ENCODE results near the gene CREM.

Gene CREM

DNA sequence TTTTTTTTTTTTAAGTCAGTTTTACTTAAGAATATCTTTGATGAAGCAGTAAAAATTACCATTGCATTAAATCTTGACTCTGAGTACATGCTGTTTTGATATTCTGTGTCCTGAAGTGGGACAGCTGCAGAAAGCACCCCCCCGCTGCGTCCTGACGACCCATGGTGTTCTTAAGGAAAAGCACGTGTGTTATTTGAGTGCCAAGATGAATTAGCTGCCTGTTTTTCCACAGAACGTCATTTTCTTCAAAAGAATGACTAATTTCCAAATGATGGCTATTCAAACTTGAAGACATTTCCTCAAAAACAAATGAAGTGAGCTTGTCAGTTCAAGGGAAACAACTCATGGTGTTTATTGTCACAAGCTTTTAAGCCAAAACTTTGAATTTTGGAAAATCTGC is 45.9 kb downstream of the CREM start:
- H3K4me3 ChIP-seq (replicated peaks; ENCODE audit: low read depth, low read length) = no peak overlapping the region
- no peak for DNase-seq (ENCODE audit: extremely low read depth, insufficient read length)

DNA sequence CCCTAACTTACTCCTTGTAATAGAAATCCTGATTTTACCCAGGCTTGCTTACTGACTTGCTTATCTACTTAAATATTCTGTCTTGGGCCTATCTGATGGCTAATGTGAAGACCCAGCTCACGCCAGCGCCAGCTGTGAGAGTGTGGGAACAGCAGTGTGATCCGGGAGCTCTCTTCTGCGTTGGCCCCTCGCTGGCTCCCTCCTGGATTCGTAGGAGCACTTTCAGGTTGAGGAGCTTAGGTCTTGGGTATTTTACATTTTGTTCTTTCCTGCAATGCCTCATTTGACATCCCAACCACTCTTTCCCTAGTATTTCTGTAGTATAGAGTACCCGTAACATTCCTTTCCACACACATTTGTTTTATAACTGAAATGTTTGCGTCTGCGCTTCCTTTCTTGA is 51.7 kb downstream of the CREM start:
- TF ChIP-seq, protein P1, sequence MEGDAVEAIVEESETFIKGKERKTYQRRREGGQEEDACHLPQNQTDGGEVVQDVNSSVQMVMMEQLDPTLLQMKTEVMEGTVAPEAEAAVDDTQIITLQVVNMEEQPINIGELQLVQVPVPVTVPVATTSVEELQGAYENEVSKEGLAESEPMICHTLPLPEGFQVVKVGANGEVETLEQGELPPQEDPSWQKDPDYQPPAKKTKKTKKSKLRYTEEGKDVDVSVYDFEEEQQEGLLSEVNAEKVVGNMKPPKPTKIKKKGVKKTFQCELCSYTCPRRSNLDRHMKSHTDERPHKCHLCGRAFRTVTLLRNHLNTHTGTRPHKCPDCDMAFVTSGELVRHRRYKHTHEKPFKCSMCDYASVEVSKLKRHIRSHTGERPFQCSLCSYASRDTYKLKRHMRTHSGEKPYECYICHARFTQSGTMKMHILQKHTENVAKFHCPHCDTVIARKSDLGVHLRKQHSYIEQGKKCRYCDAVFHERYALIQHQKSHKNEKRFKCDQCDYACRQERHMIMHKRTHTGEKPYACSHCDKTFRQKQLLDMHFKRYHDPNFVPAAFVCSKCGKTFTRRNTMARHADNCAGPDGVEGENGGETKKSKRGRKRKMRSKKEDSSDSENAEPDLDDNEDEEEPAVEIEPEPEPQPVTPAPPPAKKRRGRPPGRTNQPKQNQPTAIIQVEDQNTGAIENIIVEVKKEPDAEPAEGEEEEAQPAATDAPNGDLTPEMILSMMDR (IDR thresholded peaks at IDR 0.05; ENCODE audit: insufficient read depth, low read length, poor library complexity, severe bottlenecking) = no peak
- no peak for DNase-seq (ENCODE audit: extremely low read depth, insufficient read length)
- H3K4me3 ChIP-seq (replicated peaks; ENCODE audit: low read depth, low read length) = no peak overlapping the region
- no peaks in the 10 kb centered on the region for H3K36me3 ChIP-seq (ENCODE audit: control insufficient read depth, insufficient read depth, low read length)
- no peaks in the 10 kb centered on the region for H3K27me3 ChIP-seq (replicated peaks; ENCODE audit: control insufficient read depth, insufficient read depth, low read length)

More for the DNA sequence above, 45.9 kb downstream of the CREM start:
- no peaks in the 10 kb centered on the region for H3K36me3 ChIP-seq (ENCODE audit: control insufficient read depth, insufficient read depth, low read length)
- TF ChIP-seq, protein P1 (IDR thresholded peaks at IDR 0.05; ENCODE audit: insufficient read depth, low read length, poor library complexity, severe bottlenecking) = no peak
- no peaks in the 10 kb centered on the region for H3K27me3 ChIP-seq (replicated peaks; ENCODE audit: control insufficient read depth, insufficient read depth, low read length)

DNA sequence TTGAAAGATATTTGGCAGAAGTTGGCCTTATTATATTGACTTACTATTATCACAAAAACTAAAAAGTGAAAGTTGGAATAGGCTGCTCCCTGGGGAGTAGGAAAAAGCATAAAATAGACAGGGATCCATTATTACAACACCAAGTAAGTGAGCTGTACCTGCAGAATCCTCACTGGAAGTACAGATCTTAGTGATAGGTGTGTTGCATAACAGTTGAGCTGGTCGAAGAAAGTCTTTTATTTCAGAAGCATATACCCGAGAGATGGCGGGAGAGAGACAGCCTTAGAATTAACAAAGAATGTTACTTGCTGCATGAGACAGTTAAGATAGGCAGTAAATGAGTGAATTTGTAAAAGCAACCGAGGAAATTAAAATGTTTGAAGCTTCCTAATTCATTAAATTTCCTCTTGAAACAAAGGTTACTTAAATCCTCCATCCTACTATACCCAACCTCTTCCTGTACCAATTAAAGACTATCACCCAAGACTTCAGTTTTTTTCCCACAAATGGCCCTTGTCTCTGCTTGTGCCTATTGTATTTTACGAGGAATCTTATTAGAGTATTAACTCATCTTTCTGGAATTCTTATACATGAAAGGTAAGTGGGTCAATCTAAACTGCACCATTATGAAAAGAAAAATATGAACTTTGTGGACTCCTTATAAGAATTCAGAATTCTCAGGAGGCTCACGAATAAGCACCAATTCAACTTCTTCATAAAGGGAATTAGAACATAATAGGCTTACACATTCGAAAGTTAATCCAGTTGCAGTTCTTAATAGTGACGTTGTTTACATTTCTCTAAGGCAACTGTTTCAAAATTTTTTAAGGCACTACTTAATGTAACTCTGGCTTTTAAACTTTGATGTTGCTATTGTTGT is 56.2 kb downstream of the CREM start:
- TF ChIP-seq, protein P1 (IDR thresholded peaks at IDR 0.05; ENCODE audit: insufficient read depth, low read length, poor library complexity, severe bottlenecking) = no peak
- DNase-seq (ENCODE audit: extremely low read depth, insufficient read length) = no peak
- Histone ChIP-seq H3K36me3 (ENCODE audit: control insufficient read depth, insufficient read depth, low read length) (no peaks in the 10 kb centered on the region), H3K27me3 (replicated peaks; ENCODE audit: control insufficient read depth, insufficient read depth, low read length) (no peaks in the 10 kb centered on the region), H3K4me3 (replicated peaks; ENCODE audit: low read depth, low read length) (no peak overlapping the region)

DNA sequence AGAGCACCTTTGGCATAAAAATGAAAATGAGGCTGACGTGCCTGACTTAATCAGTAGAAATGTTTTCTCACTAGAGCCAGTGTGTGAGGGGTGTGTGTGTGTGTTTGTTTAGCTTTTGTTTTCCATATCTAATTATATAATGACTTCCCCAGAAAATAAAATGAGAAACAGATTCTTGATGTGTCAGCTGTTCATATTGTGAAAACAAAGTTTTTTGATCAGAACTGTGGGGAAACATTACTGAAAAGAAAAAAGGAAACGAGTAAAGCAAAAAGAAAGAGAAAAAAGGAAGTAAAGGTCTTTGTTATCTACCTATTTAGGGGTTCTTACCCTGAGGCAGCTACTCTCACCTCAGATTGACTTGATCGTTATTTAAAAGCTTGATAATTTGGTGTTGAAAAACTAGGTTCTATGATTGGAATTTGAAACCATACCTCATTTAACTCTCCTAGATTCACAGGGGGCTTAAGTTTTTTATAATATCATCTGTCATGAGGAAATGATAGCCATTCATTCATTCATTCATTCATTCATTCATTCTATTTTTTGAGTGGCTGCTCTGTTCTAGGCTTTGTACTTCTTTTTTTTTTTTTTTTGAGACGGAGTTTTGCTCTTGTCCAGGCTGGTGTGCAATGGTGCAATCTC is 58.0 kb downstream of the CREM start:
- H3K4me3 ChIP-seq (replicated peaks; ENCODE audit: low read depth, low read length) = no peak overlapping the region
- peak; percentile 46 for DNase-seq (ENCODE audit: extremely low read depth, insufficient read length)
- H3K36me3 ChIP-seq (ENCODE audit: control insufficient read depth, insufficient read depth, low read length) = no peaks in the 10 kb centered on the region
- H3K27me3 ChIP-seq (replicated peaks; ENCODE audit: control insufficient read depth, insufficient read depth, low read length) = no peaks in the 10 kb centered on the region
- TF ChIP-seq, protein P1 (IDR thresholded peaks at IDR 0.05; ENCODE audit: insufficient read depth, low read length, poor library complexity, severe bottlenecking) = no peak

DNA sequence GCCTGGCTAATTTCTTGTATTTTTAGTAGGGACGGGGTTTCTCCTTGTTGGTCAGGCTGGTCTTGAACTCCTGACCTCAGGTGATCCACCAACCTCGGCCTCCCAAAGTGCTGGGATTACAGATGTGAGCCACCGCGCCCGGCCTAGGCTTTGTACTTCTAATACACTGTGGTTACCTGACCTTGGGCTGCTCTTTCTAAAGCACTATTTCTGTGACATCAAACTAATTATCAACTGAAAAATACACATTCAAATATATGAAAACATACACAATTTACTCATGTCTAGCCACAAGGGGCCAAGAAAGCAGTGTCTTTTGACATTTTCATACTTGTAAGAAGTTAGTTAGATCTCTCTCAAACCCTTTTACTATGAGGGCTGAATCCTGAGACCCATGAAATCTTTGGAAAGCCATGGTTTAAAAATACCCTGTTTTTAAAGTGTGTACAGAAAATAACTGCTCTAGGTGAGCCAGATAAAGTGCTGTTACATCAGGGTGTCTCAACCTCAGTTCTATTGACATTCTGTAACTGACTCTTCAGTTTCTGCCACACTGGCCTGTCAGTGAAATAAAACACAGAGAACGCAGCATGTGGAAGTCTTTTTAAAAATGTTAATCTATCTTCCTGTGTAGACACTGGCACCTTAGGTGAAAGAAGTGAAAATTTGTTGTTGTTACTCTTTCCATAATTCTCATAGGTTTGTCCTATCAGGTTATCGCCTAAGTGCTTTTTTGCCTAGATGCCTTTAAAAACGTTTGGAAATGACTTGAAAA is 58.8 kb downstream of the CREM start:
- peak; percentile 55 for DNase-seq (ENCODE audit: extremely low read depth, insufficient read length)
- no peaks in the 10 kb centered on the region for H3K36me3 ChIP-seq (ENCODE audit: control insufficient read depth, insufficient read depth, low read length)
- TF ChIP-seq, protein P1 (IDR thresholded peaks at IDR 0.05; ENCODE audit: insufficient read depth, low read length, poor library complexity, severe bottlenecking) = no peak
- no peaks in the 10 kb centered on the region for H3K27me3 ChIP-seq (replicated peaks; ENCODE audit: control insufficient read depth, insufficient read depth, low read length)
- H3K4me3 ChIP-seq (replicated peaks; ENCODE audit: low read depth, low read length) = no peak overlapping the region
